Stimulated activated memory B cell treated with anti-CD40 and anti-IgM and Interleukin-4, amounts not matched to agents 10 μg/mL and 1 μg/mL and 100 μg/mL, for 72 hours (primary cell): ENCODE measurements around the gene CD244.
A peak's percentile ranks its signal among the peaks of the same experiment; 100 is the strongest.
"Not testable (repeated sequence)": the region's sequence is repeated elsewhere in the genome, so short reads cannot be mapped to it uniquely, and the experiment has no call there.

Experiments
- ATAC-seq: fragments of 150-1000 bp; cut with Tn5 transposase; 2 replicates; pipeline ENCODE4 v1.10.0; 2021
- H3K27ac Mint-ChIP-seq: one replicate; pipeline ENCODE4 v1.8.0; 2022; ENCODE audit warnings: mild to moderate bottlenecking, mixed read lengths
- H3K27me3 Mint-ChIP-seq: one replicate; pipeline ENCODE4 v1.8.0; 2022; ENCODE audit warnings: mixed read lengths
- H3K36me3 Mint-ChIP-seq: one replicate; pipeline ENCODE4 v1.8.0; 2022; ENCODE audit warnings: mixed read lengths
- H3K4me1 Mint-ChIP-seq: one replicate; pipeline ENCODE4 v1.8.0; 2022; ENCODE audit warnings: mixed read lengths
- H3K4me3 Mint-ChIP-seq: one replicate; pipeline ENCODE4 v1.8.0; 2022; ENCODE audit warnings: mild to moderate bottlenecking, moderate library complexity, mixed read lengths
- H3K9me3 Mint-ChIP-seq: one replicate; pipeline ENCODE4 v1.8.0; 2022; ENCODE audit warnings: mixed read lengths

CD244 gene

GRCh38 chr1:160884579-160884978 lies 21.9 kb upstream of the CD244 start:
- no peak overlapping the region for H3K27ac Mint-ChIP-seq
- H3K36me3 Mint-ChIP-seq, result no peaks in the 10 kb centered on the region
- no peak overlapping the region for H3K4me3 Mint-ChIP-seq
- H3K4me1 Mint-ChIP-seq, result no peaks in the 10 kb centered on the region
- no peak for ATAC-seq
- no peaks in the 10 kb centered on the region for H3K9me3 Mint-ChIP-seq
- no peaks in the 10 kb centered on the region for H3K27me3 Mint-ChIP-seq

GRCh38 chr1:160883581-160884513 lies 21.2 kb upstream of the CD244 start:
- Mint-ChIP-seq H3K4me1 (no peaks in the 10 kb centered on the region), H3K9me3 (no peaks in the 10 kb centered on the region), H3K27me3 (no peaks in the 10 kb centered on the region), H3K36me3 (no peaks in the 10 kb centered on the region), H3K4me3 (no peak overlapping the region), H3K27ac (no peak overlapping the region)
- no peak for ATAC-seq

GRCh38 chr1:160882582-160882981 lies 19.9 kb upstream of the CD244 start:
- H3K4me3 Mint-ChIP-seq, result no peak overlapping the region
- no peak for ATAC-seq
- peaks cover 2% of the 10 kb centered on the region for H3K4me1 Mint-ChIP-seq
- H3K27ac Mint-ChIP-seq, result no peak overlapping the region
- no peaks in the 10 kb centered on the region for H3K9me3 Mint-ChIP-seq
- no peaks in the 10 kb centered on the region for H3K27me3 Mint-ChIP-seq
- H3K36me3 Mint-ChIP-seq, result no peaks in the 10 kb centered on the region

- H3K9me3 Mint-ChIP-seq, H3K27ac Mint-ChIP-seq, H3K4me1 Mint-ChIP-seq, H3K4me3 Mint-ChIP-seq, H3K36me3 Mint-ChIP-seq, ATAC-seq, H3K27me3 Mint-ChIP-seq: not testable (repeated sequence)
These were observed 18.6 kb upstream of the CD244 start for GRCh38 chr1:160881264-160881663.

- Mint-ChIP-seq H3K27ac (no peak overlapping the region), H3K4me1 (peaks cover 15% of the 10 kb centered on the region), H3K4me3 (no peak overlapping the region), H3K36me3 (no peaks in the 10 kb centered on the region), H3K27me3 (peaks cover 3% of the 10 kb centered on the region), H3K9me3 (no peaks in the 10 kb centered on the region)
- ATAC-seq, result no peak
These were observed 17.5 kb upstream of the CD244 start for GRCh38 chr1:160880216-160880615.

- Mint-ChIP-seq H3K27ac (no peak overlapping the region), H3K36me3 (no peaks in the 10 kb centered on the region), H3K27me3 (peaks cover 10% of the 10 kb centered on the region), H3K4me3 (no peak overlapping the region), H3K4me1 (peaks cover 22% of the 10 kb centered on the region), H3K9me3 (no peaks in the 10 kb centered on the region)
- ATAC-seq, result no peak
These were observed 16.4 kb upstream of the CD244 start for GRCh38 chr1:160879056-160879455.

- peaks cover 22% of the 10 kb centered on the region for H3K4me1 Mint-ChIP-seq
- no peak overlapping the region for H3K4me3 Mint-ChIP-seq
- H3K9me3 Mint-ChIP-seq, result no peaks in the 10 kb centered on the region
- no peak overlapping the region for H3K27ac Mint-ChIP-seq
- ATAC-seq, result no peak
- H3K27me3 Mint-ChIP-seq, result peaks cover 10% of the 10 kb centered on the region
- no peaks in the 10 kb centered on the region for H3K36me3 Mint-ChIP-seq
These were observed 14.5 kb upstream of the CD244 start for GRCh38 chr1:160877221-160877620.

- H3K9me3 Mint-ChIP-seq, result no peaks in the 10 kb centered on the region
- H3K27me3 Mint-ChIP-seq, result peaks cover 10% of the 10 kb centered on the region
- no peaks in the 10 kb centered on the region for H3K36me3 Mint-ChIP-seq
- no peak overlapping the region for H3K27ac Mint-ChIP-seq
- ATAC-seq, result no peak
- peaks cover 22% of the 10 kb centered on the region for H3K4me1 Mint-ChIP-seq
- no peak overlapping the region for H3K4me3 Mint-ChIP-seq
These were observed 13.6 kb upstream of the CD244 start for GRCh38 chr1:160876311-160876710.

- H3K4me3 Mint-ChIP-seq, H3K27ac Mint-ChIP-seq, H3K9me3 Mint-ChIP-seq, ATAC-seq, H3K27me3 Mint-ChIP-seq, H3K36me3 Mint-ChIP-seq: not testable (repeated sequence)
- H3K4me1 Mint-ChIP-seq, result peaks cover 22% of the 10 kb centered on the region
These were observed 12.9 kb upstream of the CD244 start for GRCh38 chr1:160875591-160875990.

GRCh38 chr1:160874935-160875334 lies 12.2 kb upstream of the CD244 start:
- peak; percentile 36 for ATAC-seq

GRCh38 chr1:160868141-160868540 lies 5.5 kb upstream of the CD244 start:
- no peak overlapping the region for H3K4me3 Mint-ChIP-seq
- no peaks in the 10 kb centered on the region for H3K9me3 Mint-ChIP-seq
- no peak for ATAC-seq
- no peaks in the 10 kb centered on the region for H3K36me3 Mint-ChIP-seq
- peaks cover 19% of the 10 kb centered on the region for H3K4me1 Mint-ChIP-seq
- H3K27me3 Mint-ChIP-seq, result no peaks in the 10 kb centered on the region
- H3K27ac Mint-ChIP-seq, result no peak overlapping the region

More at GRCh38 chr1:160874935-160875334, 12.2 kb upstream of the CD244 start:
- Mint-ChIP-seq H3K27ac (no peak overlapping the region), H3K27me3 (peaks cover 10% of the 10 kb centered on the region), H3K36me3 (no peaks in the 10 kb centered on the region), H3K4me1 (peaks cover 22% of the 10 kb centered on the region), H3K9me3 (no peaks in the 10 kb centered on the region), H3K4me3 (no peak overlapping the region)

GRCh38 chr1:160867651-160868050 lies 5.0 kb upstream of the CD244 start:
- H3K4me1 Mint-ChIP-seq, result peaks cover 24% of the 10 kb centered on the region
- not testable (repeated sequence) for H3K36me3 Mint-ChIP-seq, H3K27me3 Mint-ChIP-seq, H3K9me3 Mint-ChIP-seq, H3K27ac Mint-ChIP-seq, H3K4me3 Mint-ChIP-seq, ATAC-seq

GRCh38 chr1:160866695-160867260 lies 4.1 kb upstream of the CD244 start:
- Mint-ChIP-seq H3K36me3 (no peaks in the 10 kb centered on the region), H3K27me3 (no peaks in the 10 kb centered on the region), H3K4me3 (no peak overlapping the region), H3K4me1 (peaks cover 32% of the 10 kb centered on the region), H3K27ac (no peak overlapping the region), H3K9me3 (no peaks in the 10 kb centered on the region)
- ATAC-seq, result no peak

- H3K27me3 Mint-ChIP-seq, result peaks cover 3% of the 10 kb centered on the region
- no peaks in the 10 kb centered on the region for H3K36me3 Mint-ChIP-seq
- no peaks in the 10 kb centered on the region for H3K9me3 Mint-ChIP-seq
- peaks cover 32% of the 10 kb centered on the region for H3K4me1 Mint-ChIP-seq
- H3K4me3 Mint-ChIP-seq, result no peak overlapping the region
- ATAC-seq, result no peak
- no peak overlapping the region for H3K27ac Mint-ChIP-seq
These were observed 3.5 kb upstream of the CD244 start for GRCh38 chr1:160866001-160866694.

- Mint-ChIP-seq H3K36me3 (no peaks in the 10 kb centered on the region), H3K27me3 (peaks cover 10% of the 10 kb centered on the region), H3K9me3 (no peaks in the 10 kb centered on the region), H3K4me3 (no peak overlapping the region), H3K4me1 (peaks cover 32% of the 10 kb centered on the region), H3K27ac (no peak overlapping the region)
- ATAC-seq, result no peak
These were observed 2.6 kb upstream of the CD244 start for GRCh38 chr1:160865337-160865736.
